ENCODE data around the gene BCOR.

GRCh38 chrX:40007131-40007755, 90.5 kb downstream of the BCOR start:
- TF ChIP-seq CTCF (IDR thresholded peaks at IDR 0.05; ENCODE audit: insufficient read depth, low read length, poor library complexity, severe bottlenecking), result no peak
- TF ChIP-seq EZH2phosphoT487 (conservative IDR thresholded peaks at IDR 0.05; ENCODE audit: low read length), result no peak
